SJCRH30 (cell line): ENCODE data around the gene SLC5A5. TPM values are rescaled to one million over a fixed set of nuclear protein-coding genes. Genes with fewer than 3 reads are reported as not detected.
A peak's percentile ranks its signal among the peaks of the same experiment; 100 is the strongest.

Experiments
- DNase-seq, 2 experiments: peaks; one replicate each; pipeline ENCODE4 v3.0.0-alpha.2; 2015 to 2020
- H3K27ac ChIP-seq: fragments of 250-450 bp; sonication (Bioruptor Pico); 2 replicates; pipeline ENCODE4 v1.5.1; 2020; ENCODE audit warnings: mild to moderate bottlenecking, moderate library complexity
- H3K27me3 ChIP-seq: fragments of 250-450 bp; sonication (Bioruptor Pico); 2 replicates; pipeline ENCODE4 v1.5.1; 2020; ENCODE audit warnings: mild to moderate bottlenecking, moderate library complexity
- H3K36me3 ChIP-seq: fragments of 250-450 bp; sonication (Bioruptor Pico); 2 replicates; pipeline ENCODE4 v1.5.1; 2020; ENCODE audit warnings: mild to moderate bottlenecking, moderate library complexity
- H3K4me1 ChIP-seq: fragments of 250-450 bp; sonication (Bioruptor Pico); 2 replicates; pipeline ENCODE4 v1.5.1; 2020; ENCODE audit warnings: mild to moderate bottlenecking, moderate library complexity
- H3K4me3 ChIP-seq: fragments of 250-450 bp; sonication (Bioruptor Pico); 2 replicates; pipeline ENCODE4 v1.5.1; 2020; ENCODE audit warnings: mild to moderate bottlenecking, moderate library complexity
- H3K9me3 ChIP-seq: fragments of 250-450 bp; sonication (Bioruptor Pico); replicated peaks from 2 replicates; pipeline ENCODE4 v1.5.1; 2020; ENCODE audit warnings: mild to moderate bottlenecking, moderate library complexity
- total RNA-seq: library from RNA; depleted of rRNA; stranded (reverse); fragments of >200 nt; shearing (Covaris generic); gene quantifications from 2 replicates; pipeline ENCODE4 v1.2.3, GENCODE V29; 2014

SLC5A5 gene
- total RNA-seq, 1 experiment from 2014 or later, result not detected

- Histone ChIP-seq H3K36me3 (peaks cover 52% of the 10 kb centered on the region), H3K4me3 (peak overlapping the region; percentile 94), H3K4me1 (peaks cover 6% of the 10 kb centered on the region; the same call in 1 of the 2 replicates), H3K27me3 (no peaks in the 10 kb centered on the region), H3K27ac (peak overlapping the region; percentile 91), H3K9me3 (no peaks in the 10 kb centered on the region)
- DNase-seq, result no peak
These were observed 10.8 kb upstream of the SLC5A5 start for GRCh38 chr19:17860993-17861360.

- Histone ChIP-seq H3K27me3 (no peaks in the 10 kb centered on the region), H3K9me3 (no peaks in the 10 kb centered on the region), H3K4me3 (peak overlapping the region; percentile 94), H3K36me3 (peaks cover 52% of the 10 kb centered on the region), H3K4me1 (peaks cover 6% of the 10 kb centered on the region; the same call in 1 of the 2 replicates), H3K27ac (no peak overlapping the region)
- no peak for DNase-seq
These were observed 10.0 kb upstream of the SLC5A5 start for GRCh38 chr19:17861542-17862402.

- Histone ChIP-seq H3K9me3 (no peaks in the 10 kb centered on the region), H3K36me3 (peaks cover 52% of the 10 kb centered on the region), H3K27me3 (no peaks in the 10 kb centered on the region), H3K27ac (no peak overlapping the region), H3K4me1 (peaks cover 6% of the 10 kb centered on the region; the same call in 1 of the 2 replicates), H3K4me3 (no peak overlapping the region)
- no peak for DNase-seq
These were observed 8.8 kb upstream of the SLC5A5 start for GRCh38 chr19:17862711-17863519.

DNA sequence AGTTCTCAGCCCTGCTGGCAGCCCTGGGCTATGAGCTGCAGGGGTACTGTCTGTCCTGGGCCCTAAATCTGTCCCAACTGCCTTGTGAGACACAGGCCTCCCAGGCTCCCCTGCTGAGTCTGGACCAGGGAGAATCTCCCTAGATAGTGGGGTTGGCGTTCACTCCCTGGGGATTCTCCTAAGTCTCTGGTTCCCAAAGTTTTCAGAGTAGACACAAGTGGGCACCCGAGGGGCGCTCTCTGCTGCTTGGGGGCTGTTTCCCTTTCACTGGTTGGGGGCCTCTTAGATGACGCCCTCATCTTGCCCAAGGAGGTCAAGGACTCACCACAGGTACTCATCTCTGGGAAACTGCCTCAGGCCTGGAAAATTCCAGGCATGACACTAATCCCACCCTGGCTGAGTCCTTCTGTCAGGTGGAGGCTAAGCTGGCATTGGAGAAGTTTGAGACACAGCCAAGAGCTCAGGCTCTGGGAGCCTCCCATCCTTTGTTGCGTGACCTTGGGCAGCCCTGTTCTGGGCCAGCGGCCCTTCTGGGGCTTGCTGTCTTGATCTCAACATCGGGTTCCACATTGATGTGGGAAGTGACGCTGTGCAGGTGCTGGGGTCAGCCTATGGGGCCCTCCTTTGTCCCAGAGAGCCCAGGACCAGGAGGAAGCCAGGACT, 8.1 kb upstream of the SLC5A5 start:
- Histone ChIP-seq H3K9me3 (no peaks in the 10 kb centered on the region), H3K4me3 (no peak overlapping the region), H3K27ac (no peak overlapping the region), H3K36me3 (peaks cover 52% of the 10 kb centered on the region), H3K4me1 (peaks cover 6% of the 10 kb centered on the region; the same call in 1 of the 2 replicates), H3K27me3 (no peaks in the 10 kb centered on the region)
- peak in 1 of 2 experiments; percentile 49 for DNase-seq

- peak in 1 of 2 experiments; percentile 53 for DNase-seq
- H3K27ac ChIP-seq, result no peak overlapping the region
- H3K36me3 ChIP-seq, result peaks cover 47% of the 10 kb centered on the region
- peaks cover 6% of the 10 kb centered on the region; the same call in 1 of the 2 replicates for H3K4me1 ChIP-seq
- H3K4me3 ChIP-seq, result no peak overlapping the region
- H3K9me3 ChIP-seq, result no peaks in the 10 kb centered on the region
- H3K27me3 ChIP-seq, result no peaks in the 10 kb centered on the region
These were observed 6.1 kb upstream of the SLC5A5 start for GRCh38 chr19:17865364-17866311.

GRCh38 chr19:17866312-17866963, 5.3 kb upstream of the SLC5A5 start:
- no peak overlapping the region for H3K27ac ChIP-seq
- peaks cover 5% of the 10 kb centered on the region; the same call in 1 of the 2 replicates for H3K27me3 ChIP-seq
- H3K4me3 ChIP-seq, result no peak overlapping the region
- peak in 1 of 2 experiments; percentile 42 for DNase-seq
- H3K36me3 ChIP-seq, result peaks cover 39% of the 10 kb centered on the region
- H3K4me1 ChIP-seq, result peaks cover 1% of the 10 kb centered on the region; the same call in 1 of the 2 replicates
- H3K9me3 ChIP-seq, result no peaks in the 10 kb centered on the region

DNA sequence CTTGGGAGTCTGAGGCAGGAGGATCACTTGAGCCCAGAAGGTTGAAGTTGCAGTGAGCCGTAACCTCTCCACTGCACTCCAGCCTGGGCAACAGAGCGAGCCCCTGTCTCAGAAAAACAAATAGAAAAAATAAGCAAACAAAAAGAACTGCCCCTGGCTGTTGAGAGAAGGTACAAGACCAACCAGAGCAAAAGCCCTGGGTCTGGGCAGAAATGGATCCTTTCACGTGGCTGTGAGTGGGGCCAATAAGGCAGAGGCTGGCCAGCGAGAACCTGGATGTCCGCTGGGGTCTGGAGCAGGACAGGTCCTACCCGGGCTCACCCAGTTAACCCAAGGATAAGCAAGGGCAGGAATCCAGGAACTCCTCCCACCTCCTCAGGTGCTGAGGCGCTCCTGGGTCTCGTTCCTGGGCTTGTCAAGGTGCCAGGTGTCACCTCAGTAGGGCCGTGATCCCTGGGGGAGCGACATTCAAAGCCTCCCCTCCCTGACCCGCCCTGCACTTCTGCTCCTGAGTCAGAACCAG, 4.7 kb upstream of the SLC5A5 start:
- H3K27me3 ChIP-seq, result peaks cover 11% of the 10 kb centered on the region; the same call in 1 of the 2 replicates
- H3K4me1 ChIP-seq, result no peaks in the 10 kb centered on the region; the same call in 1 of the 2 replicates
- H3K9me3 ChIP-seq, result no peaks in the 10 kb centered on the region
- H3K27ac ChIP-seq, result no peak overlapping the region
- DNase-seq, result no peak
- peaks cover 33% of the 10 kb centered on the region for H3K36me3 ChIP-seq
- H3K4me3 ChIP-seq, result no peak overlapping the region

DNA sequence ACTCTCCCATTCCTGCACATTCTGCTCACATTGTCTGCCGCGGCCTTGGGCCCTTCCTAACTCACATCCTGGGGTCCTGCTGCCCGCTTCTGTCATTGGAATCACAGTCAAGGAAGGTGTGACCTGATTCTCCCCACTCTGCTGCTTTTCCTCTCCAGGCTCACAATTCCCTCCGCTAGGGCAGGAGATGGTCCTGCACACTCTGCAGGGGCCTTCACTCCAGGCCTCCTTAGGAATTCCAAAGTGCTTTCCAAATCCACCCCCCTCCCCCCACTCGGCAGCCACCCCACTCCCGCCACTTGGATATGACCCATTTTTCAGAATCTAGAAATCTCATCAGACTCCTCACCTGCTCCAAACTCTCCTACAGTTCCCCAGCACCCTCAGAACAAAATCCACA, 3.1 kb upstream of the SLC5A5 start:
- peaks cover 14% of the 10 kb centered on the region; the same call in 1 of the 2 replicates for H3K27me3 ChIP-seq

GRCh38 chr19:17869114-17869608, 2.6 kb upstream of the SLC5A5 start:
- no peaks in the 10 kb centered on the region for H3K4me1 ChIP-seq
- no peaks in the 10 kb centered on the region for H3K9me3 ChIP-seq
- no peak overlapping the region for H3K27ac ChIP-seq
- H3K4me3 ChIP-seq, result no peak overlapping the region
- H3K36me3 ChIP-seq, result peaks cover 12% of the 10 kb centered on the region
- no peak for DNase-seq
- H3K27me3 ChIP-seq, result peaks cover 14% of the 10 kb centered on the region; the same call in 1 of the 2 replicates

More for the DNA sequence above, 3.1 kb upstream of the SLC5A5 start:
- Histone ChIP-seq H3K36me3 (peaks cover 17% of the 10 kb centered on the region), H3K27ac (no peak overlapping the region), H3K4me1 (no peaks in the 10 kb centered on the region), H3K9me3 (no peaks in the 10 kb centered on the region), H3K4me3 (no peak overlapping the region)
- DNase-seq, result no peak

- Histone ChIP-seq H3K9me3 (no peaks in the 10 kb centered on the region), H3K27ac (no peak overlapping the region), H3K27me3 (peaks cover 14% of the 10 kb centered on the region; the same call in 1 of the 2 replicates), H3K4me1 (no peaks in the 10 kb centered on the region), H3K36me3 (no peaks in the 10 kb centered on the region), H3K4me3 (no peak overlapping the region)
- DNase-seq, result no peak
These were observed 490 bp upstream of the SLC5A5 start for GRCh38 chr19:17871032-17871877.

DNA sequence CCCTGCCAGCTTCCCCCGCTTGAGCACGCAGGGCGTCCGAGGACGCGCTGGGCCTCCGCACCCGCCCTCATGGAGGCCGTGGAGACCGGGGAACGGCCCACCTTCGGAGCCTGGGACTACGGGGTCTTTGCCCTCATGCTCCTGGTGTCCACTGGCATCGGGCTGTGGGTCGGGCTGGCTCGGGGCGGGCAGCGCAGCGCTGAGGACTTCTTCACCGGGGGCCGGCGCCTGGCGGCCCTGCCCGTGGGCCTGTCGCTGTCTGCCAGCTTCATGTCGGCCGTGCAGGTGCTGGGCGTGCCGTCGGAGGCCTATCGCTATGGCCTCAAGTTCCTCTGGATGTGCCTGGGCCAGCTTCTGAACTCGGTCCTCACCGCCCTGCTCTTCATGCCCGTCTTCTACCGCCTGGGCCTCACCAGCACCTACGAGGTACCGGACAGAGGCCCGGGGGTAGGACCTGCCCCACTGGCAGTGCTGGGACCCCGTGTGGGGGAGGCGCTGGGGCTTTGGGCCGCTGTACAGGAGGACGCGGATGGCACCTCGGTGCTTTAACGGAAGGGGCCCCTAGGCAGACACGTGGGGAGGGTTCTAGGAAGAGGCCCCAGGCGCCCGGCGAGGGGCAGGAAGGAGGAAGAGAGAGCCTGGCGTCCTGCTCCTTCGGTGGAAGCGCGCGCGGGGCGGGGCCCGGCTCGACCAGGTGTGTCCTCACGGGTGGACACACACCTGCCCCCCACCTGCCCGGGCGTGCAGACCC, 681 bp downstream of the SLC5A5 start:
- Histone ChIP-seq H3K9me3 (no peaks in the 10 kb centered on the region), H3K27ac (no peak overlapping the region), H3K27me3 (peaks cover 14% of the 10 kb centered on the region; the same call in 1 of the 2 replicates), H3K36me3 (no peaks in the 10 kb centered on the region), H3K4me3 (no peak overlapping the region), H3K4me1 (no peaks in the 10 kb centered on the region)
- DNase-seq, result no peak
